ENCODE results near the gene TECTB. TPM values are rescaled to one million over a fixed set of nuclear protein-coding genes. Genes with fewer than 3 reads are reported as not detected.
A peak's percentile ranks its signal among the peaks of the same experiment; 100 is the strongest.

The TECTB gene
- total and polyA plus RNA-seq, 8 donors = not detected

DNA sequence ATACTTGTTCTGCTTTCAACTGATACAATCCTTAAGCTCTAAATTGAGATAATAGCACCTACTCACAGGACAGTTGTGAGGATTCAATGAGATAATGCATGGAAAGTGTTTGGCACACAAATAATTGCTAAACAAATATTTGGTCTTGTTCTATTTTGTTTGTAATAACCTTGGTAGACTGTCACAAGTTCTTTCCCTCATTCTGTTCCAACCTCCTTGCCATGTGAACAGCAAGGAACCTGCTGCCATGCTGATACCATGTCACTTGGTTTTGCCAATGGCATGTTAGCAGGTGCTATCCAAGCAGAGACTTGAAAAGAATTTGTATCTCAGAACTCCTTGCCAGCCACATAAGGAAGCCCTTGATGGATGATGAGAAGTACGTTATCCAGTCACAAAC, 24.8 kb upstream of the TECTB start:
- intact Hi-C loops (cut with DNase I) = no loop called here

GRCh38 chr10:112259688-112260087, 23.5 kb upstream of the TECTB start:
- intact Hi-C loops (cut with DNase I) = no loop called here
- Histone ChIP-seq H3K4me3 (no peak overlapping the region), H3K36me3 (no peaks in the 10 kb centered on the region), H3K9me3 (no peaks in the 10 kb centered on the region), H3K27ac (no peak overlapping the region), H3K27me3 (no peaks in the 10 kb centered on the region), H3K4me1 (no peaks in the 10 kb centered on the region)
- TF ChIP-seq, protein P1, sequence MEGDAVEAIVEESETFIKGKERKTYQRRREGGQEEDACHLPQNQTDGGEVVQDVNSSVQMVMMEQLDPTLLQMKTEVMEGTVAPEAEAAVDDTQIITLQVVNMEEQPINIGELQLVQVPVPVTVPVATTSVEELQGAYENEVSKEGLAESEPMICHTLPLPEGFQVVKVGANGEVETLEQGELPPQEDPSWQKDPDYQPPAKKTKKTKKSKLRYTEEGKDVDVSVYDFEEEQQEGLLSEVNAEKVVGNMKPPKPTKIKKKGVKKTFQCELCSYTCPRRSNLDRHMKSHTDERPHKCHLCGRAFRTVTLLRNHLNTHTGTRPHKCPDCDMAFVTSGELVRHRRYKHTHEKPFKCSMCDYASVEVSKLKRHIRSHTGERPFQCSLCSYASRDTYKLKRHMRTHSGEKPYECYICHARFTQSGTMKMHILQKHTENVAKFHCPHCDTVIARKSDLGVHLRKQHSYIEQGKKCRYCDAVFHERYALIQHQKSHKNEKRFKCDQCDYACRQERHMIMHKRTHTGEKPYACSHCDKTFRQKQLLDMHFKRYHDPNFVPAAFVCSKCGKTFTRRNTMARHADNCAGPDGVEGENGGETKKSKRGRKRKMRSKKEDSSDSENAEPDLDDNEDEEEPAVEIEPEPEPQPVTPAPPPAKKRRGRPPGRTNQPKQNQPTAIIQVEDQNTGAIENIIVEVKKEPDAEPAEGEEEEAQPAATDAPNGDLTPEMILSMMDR (IDR thresholded peaks at IDR 0.05) = no peak
- ATAC-seq (no peak), DNase-seq (no peak), FAIRE-seq (no peak)

More for the DNA sequence above, 24.8 kb upstream of the TECTB start:
- no peaks in the 10 kb centered on the region for H3K36me3 ChIP-seq
- 72 to 80% methylated on average over 1 of the region's 1 CpG for WGBS, 2 donors
- ATAC-seq (no peak), DNase-seq (no peak), FAIRE-seq (no peak)
- no peak overlapping the region for H3K27ac ChIP-seq
- no peaks in the 10 kb centered on the region for H3K4me1 ChIP-seq
- no peaks in the 10 kb centered on the region for H3K9me3 ChIP-seq
- H3K4me3 ChIP-seq = no peak overlapping the region
- no peaks in the 10 kb centered on the region for H3K27me3 ChIP-seq
- TF ChIP-seq, protein P1 (IDR thresholded peaks at IDR 0.05) = no peak

GRCh38 chr10:112260831-112261230, 22.4 kb upstream of the TECTB start:
- Histone ChIP-seq H3K27ac (no peak overlapping the region), H3K4me1 (peaks cover 0 to 5% (median 0%) of the 10 kb centered on the region in 3 donors), H3K4me3 (no peak overlapping the region), H3K9me3 (no peaks in the 10 kb centered on the region), H3K36me3 (no peaks in the 10 kb centered on the region), H3K27me3 (no peaks in the 10 kb centered on the region)
- 71 to 81% methylated on average over 5 of the region's 5 CpGs for WGBS, 2 donors
- ATAC-seq (no peak), FAIRE-seq (no peak), DNase-seq (no peak)
- intact Hi-C loops (cut with DNase I) = no loop called here
- TF ChIP-seq, protein P1 (IDR thresholded peaks at IDR 0.05) = no peak

DNA sequence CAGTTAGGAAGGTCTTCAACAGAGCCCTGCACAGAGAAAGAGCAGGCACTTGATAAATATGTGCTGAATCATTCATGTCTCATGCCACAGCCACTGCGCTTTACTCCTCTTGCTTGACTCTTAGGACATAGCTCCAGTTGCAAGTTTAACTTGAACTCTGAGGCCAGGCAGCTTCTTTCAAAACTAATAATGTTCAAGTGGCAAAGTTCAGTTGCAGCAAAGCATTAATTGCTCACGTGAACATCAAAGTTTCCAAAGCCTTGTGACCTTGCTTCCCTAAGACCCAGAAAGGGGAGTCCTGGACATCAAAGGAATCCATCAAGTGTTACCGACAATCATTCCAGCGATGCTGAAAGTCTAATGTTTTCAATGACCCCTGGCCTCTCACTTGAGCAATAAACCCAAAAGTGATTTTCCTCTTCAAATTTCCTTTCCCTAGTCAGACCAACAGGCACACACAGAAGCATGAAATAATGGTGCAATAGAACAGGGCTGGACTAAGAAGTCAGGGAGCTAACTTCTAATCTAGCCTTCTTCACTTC, 21.8 kb upstream of the TECTB start:
- no peaks in the 10 kb centered on the region for H3K27me3 ChIP-seq
- FAIRE-seq (no peak), ATAC-seq (peak in 1 of 4 donors; percentile 46), DNase-seq (no peak)
- H3K36me3 ChIP-seq = no peaks in the 10 kb centered on the region
- whole genome bisulfite sequencing, 2 donors = 69 to 77% methylated on average over 4 of the region's 4 CpGs
- intact Hi-C loops (cut with DNase I) = no loop called here
- peaks cover 0 to 7% (median 0%) of the 10 kb centered on the region in 3 donors for H3K4me1 ChIP-seq
- TF ChIP-seq, protein P1 (IDR thresholded peaks at IDR 0.05) = no peak
- H3K4me3 ChIP-seq = no peak overlapping the region
- H3K9me3 ChIP-seq = no peaks in the 10 kb centered on the region
- H3K27ac ChIP-seq = no peak overlapping the region

GRCh38 chr10:112262546-112262945, 20.7 kb upstream of the TECTB start:
- Histone ChIP-seq H3K4me3 (no peak overlapping the region), H3K4me1 (peaks cover 0 to 7% (median 0%) of the 10 kb centered on the region in 3 donors), H3K27ac (no peak overlapping the region), H3K27me3 (no peaks in the 10 kb centered on the region), H3K36me3 (no peaks in the 10 kb centered on the region), H3K9me3 (no peaks in the 10 kb centered on the region)
- no peak for DNase-seq
- WGBS, 2 donors = 90 to 91% methylated on average over 6 of the region's 6 CpGs
- TF ChIP-seq, protein P1 (IDR thresholded peaks at IDR 0.05) = no peak
- intact Hi-C loops (cut with DNase I) = no loop called here
- no peak for FAIRE-seq
- no peak for ATAC-seq

Measured in pancreas (tissue), 10 donors.